ENCODE results near the gene RPL18.

The RPL18 gene

GRCh38 chr19:48613024-48613851 is 5.7 kb downstream of the RPL18 start:
- no peak for DNase-seq

- DNase-seq, result no peak
These were observed 7.1 kb downstream of the RPL18 start for GRCh38 chr19:48611872-48612271.

GRCh38 chr19:48609571-48610108 is 9.3 kb downstream of the RPL18 start:
- DNase-seq, result no peak

GRCh38 chr19:48608798-48609263 is 10.1 kb downstream of the RPL18 start:
- peak; percentile 75 for DNase-seq

- no peak for DNase-seq
These were observed 11.6 kb downstream of the RPL18 start for GRCh38 chr19:48607359-48607755.

- DNase-seq, result no peak
These were observed 12.3 kb downstream of the RPL18 start, which contains the start of gene SPACA4 for GRCh38 chr19:48606463-48607358. Gene SPACA4, plus strand, starts transcription at chr19:48606742. Its CDS starts 237 bp downstream, at chr19:48606979.

- no peak for DNase-seq
These were observed 15.1 kb downstream of the RPL18 start for GRCh38 chr19:48603850-48604249.

- no peak for DNase-seq
These were observed 15.5 kb downstream of the RPL18 start for GRCh38 chr19:48603449-48603848.

GRCh38 chr19:48603001-48603400 is 16.0 kb downstream of the RPL18 start:
- DNase-seq, result no peak

- DNase-seq, result no peak
These were observed 18.1 kb downstream of the RPL18 start for GRCh38 chr19:48600679-48601417.

- DNase-seq, result no peak
These were observed 19.8 kb downstream of the RPL18 start for GRCh38 chr19:48598996-48599700.

GRCh38 chr19:48596679-48597465 is 22.1 kb downstream of the RPL18 start:
- DNase-seq, result no peak

- no peak for DNase-seq
These were observed 22.7 kb downstream of the RPL18 start for GRCh38 chr19:48596237-48596636.

GRCh38 chr19:48595833-48596232 is 23.1 kb downstream of the RPL18 start:
- DNase-seq, result no peak

- DNase-seq, result no peak
These were observed 23.8 kb downstream of the RPL18 start for GRCh38 chr19:48595171-48595570.

- DNase-seq, result no peak
These were observed 28.0 kb downstream of the RPL18 start for GRCh38 chr19:48591021-48591420.

- peak; percentile 67 for DNase-seq
These were observed 30.1 kb downstream of the RPL18 start for GRCh38 chr19:48588670-48589401.

- DNase-seq, result no peak
These were observed 31.6 kb downstream of the RPL18 start for GRCh38 chr19:48587387-48587786.

- no peak for DNase-seq
These were observed 36.8 kb downstream of the RPL18 start for GRCh38 chr19:48582168-48582567.

GRCh38 chr19:48578891-48579290 is 40.1 kb downstream of the RPL18 start:
- no peak for DNase-seq

Data from 8988T (cell line).